ENCODE results near the gene MND1.

DNA sequence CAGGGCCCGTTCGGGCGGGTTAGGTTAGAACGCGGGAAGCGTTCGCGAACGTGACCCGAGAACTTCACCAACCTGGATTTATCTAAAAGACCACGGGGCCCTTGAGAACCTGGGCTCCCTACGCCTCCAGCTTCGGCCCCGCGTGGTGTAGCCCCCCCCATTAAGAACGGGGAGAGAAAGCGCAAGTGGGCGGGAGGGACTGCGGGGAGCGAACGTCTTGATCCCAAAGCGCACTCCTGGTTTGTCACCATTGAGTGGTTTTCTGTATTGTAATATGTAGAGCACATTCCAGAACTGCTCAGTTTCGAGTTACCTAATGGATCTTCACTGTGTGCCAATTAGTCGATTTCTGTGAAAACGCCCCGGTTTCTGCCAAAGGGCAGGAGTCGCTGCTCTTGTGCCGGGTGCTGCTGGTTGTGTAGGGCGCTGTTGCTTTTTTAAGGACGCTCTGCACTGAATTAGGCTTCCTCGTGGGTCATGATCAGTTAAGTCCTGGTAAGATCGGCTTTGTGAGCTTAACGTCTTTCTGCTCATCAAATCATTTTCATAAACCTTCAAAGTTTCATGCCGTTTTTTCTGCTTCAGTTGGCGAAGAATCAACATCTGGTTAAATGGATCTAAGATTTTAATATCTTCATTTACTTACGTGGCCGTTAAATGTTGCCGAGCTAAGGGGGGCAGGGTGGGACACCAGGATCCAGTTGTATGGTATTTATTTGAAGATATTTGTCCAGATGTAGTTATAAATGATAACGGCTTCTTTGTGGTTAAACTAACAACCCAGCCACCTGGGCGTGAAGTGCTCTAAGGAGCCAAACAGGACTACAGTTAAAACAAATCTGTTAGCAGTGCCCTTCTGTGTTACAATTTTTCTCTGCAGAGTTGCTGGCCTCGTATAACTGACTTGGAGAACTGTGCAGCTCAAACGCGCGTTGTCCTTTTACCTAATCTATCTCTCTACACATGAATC lies 809 bp downstream of the MND1 start:
- TF ChIP-seq EZH2phosphoT487 (IDR thresholded peaks at IDR 0.05; ENCODE audit: insufficient read depth, low read depth): no peak
- no peak for TF ChIP-seq EZH2 (IDR thresholded peaks at IDR 0.05; ENCODE audit: insufficient read depth, poor library complexity, severe bottlenecking)
